ENCODE results near the gene HOXC9.

The HOXC9 gene

DNA sequence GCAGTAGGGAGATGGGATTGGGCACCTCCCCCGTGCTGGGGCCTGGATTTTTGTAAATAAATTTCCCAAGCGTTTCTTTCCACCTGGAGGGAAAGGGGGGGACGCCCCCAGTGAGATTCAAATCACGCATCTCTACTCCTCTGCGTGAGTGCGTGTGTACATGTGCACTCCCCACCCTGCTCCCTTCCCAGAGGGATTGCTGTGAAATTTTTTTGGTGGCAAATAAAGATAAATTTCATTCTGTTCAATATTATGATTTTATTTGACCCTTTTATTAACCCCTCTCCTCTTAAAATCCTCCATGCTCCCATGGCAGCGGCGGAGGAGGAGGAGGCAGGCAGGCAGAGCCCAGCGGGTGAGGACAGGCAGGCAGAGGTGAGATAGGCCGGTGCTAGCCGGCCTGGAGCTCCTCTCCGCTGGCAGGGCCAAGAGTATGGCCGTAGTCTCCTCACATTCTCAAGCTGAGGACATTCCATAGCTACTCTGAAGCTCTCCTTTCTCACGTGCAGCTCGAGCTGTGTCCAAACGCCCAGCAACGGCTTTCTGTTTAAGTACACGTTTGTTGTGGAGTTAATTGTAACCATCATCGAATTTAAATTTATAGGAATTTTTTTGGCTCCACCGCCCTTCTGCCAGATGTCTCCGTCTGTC lies 23.7 kb upstream of the HOXC9 start:
- DNase-seq (ENCODE audit: low read depth in 2 of 2): no peak

DNA sequence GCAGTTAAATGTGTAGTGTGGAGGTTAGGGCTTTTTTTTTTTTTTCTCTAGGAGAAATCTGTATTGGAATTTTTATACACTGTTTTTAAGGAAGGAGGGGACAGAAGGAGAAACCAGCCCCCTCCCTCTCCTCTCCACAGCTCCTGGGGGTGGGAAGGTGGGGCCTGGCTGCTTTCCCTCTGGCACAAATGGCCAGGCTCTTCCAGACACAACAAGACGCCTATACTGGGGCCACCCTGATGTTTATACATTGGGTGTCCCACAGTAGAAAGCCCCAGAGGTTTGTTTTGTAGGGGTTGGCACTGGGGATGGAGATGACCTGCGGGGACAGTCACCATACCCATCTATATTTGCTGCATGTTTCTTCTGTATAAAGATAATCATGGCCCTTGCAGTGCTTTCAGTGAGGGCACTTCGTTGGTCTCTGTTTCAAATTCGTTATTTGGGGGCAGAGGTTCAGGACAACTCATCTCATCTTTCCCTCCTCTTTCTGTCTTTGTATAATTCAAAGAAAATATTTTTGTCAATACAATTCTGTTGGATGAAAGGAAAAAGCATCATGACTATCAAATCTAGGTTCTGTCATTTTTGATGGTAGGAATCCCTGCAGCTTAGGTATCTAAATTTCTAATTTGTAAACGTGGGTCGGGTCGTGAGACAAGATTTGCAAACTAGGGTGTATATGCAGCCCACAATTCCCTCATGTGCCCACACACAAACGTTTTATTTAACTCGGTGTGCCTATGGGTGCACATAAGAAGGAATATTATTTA lies 23.0 kb upstream of the HOXC9 start:
- no peak for DNase-seq (ENCODE audit: low read depth in 2 of 2)

DNA sequence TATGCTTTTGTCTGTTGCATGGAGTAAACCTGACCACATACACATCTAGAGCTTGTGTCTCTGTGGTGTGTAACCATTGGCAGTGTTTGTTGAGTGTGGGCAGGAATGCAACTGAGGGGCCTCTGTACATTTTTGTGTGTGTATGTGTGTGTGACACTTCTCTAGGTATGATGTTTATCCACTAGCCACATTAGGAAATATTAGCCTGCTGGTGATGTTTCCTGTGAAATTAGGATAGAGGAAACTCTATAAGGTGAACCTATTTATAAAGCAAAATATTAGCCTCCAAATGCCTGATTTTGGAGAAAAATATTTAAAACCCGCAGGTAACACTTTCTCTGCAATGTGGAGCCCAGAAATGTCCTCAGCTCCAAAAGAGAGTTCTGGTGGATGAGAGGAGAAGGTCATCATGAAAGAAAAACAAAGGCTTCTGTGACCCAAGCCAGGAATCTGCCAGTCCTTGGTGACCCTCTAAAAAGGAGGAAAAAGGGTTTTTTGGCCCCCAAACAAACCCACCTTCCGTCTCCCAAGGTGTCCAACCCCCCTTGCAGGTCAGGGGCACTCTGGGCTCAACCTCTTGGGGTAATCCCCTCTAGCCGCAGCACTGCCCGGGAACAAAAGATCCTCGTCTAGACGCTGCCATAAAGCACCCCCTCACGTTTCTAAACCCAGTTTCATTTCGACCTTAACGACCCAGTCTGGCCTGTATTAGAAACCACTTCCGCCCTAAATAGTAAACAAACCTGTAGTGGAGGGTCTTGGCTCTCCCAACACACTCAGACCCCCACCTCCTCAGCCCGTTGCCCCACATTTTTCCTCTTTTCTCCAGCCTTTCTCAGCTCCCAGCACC lies 22.1 kb upstream of the HOXC9 start:
- no peak for DNase-seq (ENCODE audit: low read depth in 2 of 2)

DNA sequence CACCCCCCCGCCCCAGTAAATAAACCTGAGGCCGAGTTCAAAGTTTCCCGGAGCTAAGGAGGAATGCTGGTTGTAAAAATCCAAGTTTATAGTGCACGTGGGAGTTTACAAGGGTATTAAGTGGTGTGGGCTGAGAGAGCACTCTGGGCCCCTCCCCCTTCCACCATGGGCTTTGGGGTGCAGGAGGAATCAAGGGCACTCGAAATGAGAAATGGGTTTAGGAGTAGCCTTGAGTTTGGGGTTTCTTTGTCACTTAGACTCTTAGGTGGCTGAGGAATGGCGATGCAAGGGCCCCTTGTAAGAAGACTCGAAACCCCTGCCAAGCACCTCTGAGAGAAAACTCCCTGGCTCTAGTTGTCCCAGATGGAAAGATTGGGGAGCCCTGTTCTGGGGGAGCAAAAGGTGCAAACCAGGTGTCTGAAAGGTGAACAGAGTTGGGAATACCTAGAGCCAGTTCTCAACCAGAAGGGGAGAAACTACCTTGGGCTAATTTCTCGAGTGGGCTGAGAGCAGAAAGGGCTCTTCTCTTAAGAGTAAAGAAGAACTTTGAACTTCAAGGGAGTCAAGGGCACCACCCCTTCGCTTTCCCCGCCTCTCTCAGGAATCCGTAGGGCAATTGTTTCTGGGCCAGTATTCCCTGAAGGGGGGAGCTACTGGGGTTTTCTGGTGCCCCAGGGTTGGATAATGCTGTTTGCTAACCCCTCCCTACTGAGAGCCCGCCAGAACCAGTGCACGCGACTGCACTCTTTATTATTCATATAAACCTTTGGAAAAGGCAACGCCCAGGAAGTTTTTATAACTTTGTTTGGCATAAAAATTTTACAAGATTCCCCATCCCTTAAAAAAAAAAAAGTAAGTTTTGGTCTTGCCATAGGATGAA lies 21.2 kb upstream of the HOXC9 start:
- no peak for DNase-seq (ENCODE audit: low read depth in 2 of 2)

DNA sequence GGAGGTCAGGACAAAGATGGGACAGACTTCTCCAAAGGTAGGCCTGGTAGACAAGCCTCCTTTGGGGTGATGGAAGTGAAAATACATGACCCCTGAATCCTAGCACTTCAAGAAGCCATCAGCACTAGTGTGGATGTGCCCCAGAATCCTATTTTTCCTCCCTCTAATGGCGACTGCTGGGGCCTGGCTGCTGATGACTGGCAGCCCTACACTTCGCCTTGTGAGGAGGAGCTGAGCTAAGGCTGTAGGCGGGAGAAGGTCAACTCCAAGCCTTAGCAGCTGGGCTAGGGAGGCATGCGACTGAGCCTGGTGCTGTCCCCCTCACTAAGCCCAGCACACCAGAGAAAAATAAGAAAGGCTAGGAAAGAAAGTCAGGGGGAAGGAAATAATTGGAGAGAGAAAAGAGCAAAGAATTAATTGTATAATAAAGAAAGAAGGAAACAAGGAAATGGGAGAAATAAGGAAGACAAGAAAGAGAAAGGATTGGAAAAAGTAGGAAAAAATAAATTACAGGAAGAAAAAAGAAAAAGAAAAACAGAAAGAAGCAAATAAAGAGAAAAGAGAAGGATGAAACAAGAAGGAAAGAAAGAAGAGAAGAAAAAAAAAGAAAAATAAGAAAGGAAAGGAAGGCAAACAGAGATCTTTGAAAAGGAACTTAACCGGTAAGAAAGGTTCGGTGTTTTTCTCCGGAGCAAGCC lies 19.7 kb upstream of the HOXC9 start:
- no peak for DNase-seq (ENCODE audit: low read depth in 2 of 2)

DNA sequence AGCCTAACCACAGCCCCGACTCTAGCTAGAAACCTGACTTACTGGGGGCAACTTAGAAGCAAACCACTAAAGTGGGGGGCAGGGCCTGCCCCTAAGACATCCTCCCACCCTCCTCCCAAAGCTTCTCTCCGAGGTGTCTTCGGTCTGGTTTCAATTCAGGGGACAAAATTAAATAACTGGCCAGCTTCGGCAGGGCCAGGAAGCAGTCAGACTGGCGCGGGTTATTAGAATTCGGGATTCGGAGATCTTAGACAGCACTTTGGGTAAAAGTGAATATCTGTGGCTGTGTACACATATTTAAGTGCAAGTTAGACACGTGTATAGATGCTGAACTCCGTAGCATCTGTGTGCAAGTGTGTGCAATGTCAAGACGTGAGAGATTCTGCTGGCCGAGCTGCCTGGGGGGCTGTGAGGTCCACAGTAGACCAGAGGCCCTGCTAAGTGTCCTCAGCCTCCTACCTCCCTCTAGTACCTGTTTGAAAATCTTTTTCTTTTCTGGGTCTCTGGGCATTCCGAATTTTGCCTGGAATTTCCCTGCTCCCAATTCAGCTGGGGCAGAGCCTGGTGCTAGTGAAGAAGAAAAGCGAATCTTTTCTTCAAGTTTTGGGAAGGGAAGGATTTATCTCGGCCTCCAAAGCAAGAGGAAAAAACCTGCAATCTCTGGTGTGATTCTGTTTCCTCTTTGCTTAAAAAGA lies 19.0 kb upstream of the HOXC9 start:
- no peak for DNase-seq (ENCODE audit: low read depth in 2 of 2)

DNA sequence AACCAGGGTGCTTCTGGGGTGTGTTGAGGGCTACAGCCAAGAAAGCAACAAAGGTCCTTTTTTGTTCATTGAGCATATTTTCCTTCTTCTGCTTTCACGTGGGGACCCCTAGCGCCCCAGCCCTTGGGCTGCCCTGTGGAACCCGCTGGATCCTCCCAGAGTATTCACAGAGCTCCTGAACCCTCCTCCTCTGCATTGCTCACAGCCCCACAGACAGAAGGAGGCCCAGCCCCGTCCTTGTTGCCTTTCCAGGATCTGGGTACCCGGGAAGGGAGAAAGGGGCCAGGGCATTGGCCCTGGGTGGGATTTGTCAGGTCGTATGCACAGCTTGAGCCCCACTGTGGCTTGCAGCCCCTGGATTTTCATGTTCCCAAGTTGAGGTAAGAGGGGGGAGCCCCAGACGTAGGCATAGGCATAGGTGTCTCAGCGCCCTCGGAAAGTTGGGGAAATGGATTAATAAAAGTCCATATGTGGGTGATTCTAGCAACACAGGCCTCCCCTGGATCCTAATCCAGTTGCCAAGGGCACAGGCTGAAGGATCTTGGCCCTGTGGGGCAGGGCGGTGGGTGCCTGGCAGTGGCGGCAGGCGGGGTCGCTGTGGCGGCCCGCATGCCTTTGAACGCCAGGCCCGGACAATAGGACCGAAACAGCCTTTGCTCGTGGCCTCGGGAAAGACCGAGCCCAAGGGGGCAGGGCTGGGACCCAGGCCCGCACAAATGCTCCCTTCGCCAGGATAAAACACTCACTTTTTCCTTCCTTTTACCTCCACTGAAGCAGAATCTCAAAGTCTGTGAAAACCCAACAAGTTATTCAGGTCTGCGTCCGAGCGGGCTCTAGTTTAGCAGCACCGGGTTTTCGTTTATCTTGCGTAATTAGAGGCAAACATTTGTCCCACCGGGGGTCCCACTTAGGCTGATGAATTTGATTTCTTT lies 18.1 kb upstream of the HOXC9 start:
- DNase-seq (ENCODE audit: low read depth in 2 of 2): no peak

DNA sequence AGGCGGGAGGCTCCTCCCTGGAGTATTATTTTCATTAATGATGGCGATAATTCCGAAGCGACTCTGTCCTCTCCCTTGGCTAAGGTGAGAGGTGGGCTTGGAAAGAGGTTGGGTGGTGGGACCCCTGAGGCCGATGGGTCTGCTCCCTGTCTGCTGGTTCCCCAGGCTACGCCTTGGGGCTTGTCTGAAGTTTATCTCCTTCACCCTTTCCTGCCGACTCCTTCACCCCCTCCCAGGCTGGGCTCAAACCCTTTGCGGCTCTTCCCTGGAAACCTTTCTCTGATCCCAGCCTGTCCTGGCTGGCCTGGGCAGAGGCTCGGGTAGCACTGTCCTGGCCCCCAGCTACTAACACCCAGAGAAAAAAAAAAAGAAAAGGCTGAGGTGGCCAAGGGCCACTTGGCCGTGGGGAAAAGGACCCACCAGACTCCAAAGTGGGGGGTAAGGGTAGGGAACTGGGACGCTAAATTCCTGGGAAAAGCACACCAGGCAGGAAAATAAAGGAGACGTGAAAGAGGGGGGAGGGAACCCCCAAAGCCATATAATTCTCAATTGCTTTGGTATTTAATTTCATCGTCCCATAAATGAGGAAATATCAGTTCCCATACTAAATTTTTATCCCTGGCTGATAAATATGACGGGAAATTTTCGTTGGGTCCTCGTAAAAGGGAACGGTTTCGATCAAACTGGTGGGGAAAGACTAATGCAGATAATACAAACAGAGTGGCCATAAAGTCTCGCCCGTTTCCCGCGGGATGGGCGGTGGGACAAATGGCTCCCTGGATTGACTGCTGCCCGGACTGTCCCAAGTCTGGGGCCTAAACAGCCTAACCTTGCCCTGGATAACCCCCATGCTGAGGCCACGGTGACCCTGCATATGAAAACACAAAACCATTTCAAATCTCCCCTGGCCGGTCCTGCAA lies 17.1 kb upstream of the HOXC9 start:
- no peak for DNase-seq (ENCODE audit: low read depth in 2 of 2)

DNA sequence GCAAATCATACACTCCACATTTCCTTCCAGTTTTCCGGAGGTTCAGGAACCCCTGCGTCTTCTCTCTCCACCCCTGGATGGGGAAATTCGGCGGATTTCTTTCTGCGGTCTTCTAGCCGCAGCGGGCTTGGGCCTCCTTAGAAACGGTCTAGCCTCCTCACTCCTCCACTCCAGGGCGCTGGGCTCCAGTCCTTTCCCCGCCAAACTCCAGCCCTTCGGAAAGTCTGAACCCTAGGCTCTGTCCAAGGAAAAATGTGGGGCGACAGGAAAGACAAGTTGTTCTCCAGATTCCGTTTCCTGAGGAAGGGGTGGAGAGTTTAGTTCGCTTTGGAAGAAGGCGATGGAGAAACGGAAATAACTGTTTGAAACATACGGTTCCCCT lies 16.4 kb upstream of the HOXC9 start:
- DNase-seq (ENCODE audit: low read depth in 2 of 2): no peak

DNA sequence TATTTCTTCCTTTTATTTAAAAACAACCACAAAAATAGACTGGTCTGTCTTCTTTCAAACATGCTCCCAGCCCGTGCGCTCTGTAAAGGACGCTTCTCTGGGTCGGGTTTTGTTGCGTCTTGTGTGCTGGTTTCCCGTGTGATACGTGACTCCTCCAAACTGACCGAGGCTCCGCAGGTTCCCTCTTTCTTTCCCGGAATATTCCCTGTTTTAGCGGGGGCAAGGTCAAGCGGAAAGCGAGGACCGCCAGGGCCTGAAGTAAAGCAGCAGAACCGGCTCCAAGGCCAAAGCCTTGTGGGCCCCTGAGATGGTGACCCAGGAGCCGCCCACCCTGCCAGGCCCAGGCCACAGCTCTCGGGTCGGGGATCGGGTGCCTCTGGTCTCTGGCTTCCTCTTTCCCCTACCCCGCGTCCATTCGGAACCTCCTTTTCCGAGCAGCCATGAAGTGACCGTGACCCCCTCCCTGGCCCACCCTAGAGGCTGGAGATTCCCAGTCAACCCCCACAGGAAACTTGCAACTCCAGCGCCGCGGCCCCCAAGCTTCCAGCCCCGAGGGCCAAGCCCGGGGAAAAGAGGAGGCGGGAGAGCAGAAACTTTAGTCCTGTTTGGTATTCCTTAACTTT lies 15.9 kb upstream of the HOXC9 start:
- no peak for DNase-seq (ENCODE audit: low read depth in 2 of 2)

DNA sequence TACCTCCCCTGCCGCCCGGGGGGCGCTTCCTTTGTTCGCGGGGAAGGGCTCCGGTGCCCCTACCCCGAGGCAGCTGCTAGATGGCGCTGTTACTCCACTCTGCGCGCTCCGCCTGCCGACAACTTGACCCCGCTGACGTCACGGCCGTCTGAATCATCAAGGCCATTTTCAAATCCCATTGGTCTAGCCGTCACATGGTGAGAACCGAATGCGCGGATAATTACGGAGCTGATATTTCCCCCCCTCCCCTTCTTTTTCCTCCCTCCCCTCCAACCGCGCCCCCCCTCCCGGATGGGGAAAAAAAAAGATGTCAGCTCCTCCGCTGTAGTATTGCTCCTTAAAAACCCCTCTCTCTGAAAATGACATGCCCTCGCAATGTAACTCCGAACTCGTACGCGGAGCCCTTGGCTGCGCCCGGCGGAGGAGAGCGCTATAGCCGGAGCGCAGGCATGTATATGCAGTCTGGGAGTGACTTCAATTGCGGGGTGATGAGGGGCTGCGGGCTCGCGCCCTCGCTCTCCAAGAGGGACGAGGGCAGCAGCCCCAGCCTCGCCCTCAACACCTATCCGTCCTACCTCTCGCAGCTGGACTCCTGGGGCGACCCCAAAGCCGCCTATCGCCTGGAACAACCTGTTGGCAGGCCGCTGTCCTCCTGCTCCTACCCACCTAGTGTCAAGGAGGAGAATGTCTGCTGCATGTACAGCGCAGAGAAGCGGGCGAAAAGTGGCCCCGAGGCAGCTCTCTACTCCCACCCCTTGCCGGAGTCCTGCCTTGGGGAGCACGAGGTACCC lies 14.9 kb upstream of the HOXC9 start, which contains the start of gene HOXC10:
HOXC10 (plus strand) TSS at position 246 of the 791 bp plus-strand sequence; CDS start at position 360, 114 bp downstream.
- DNase-seq (ENCODE audit: low read depth in 2 of 2): peak; percentile 84 to 86

DNA sequence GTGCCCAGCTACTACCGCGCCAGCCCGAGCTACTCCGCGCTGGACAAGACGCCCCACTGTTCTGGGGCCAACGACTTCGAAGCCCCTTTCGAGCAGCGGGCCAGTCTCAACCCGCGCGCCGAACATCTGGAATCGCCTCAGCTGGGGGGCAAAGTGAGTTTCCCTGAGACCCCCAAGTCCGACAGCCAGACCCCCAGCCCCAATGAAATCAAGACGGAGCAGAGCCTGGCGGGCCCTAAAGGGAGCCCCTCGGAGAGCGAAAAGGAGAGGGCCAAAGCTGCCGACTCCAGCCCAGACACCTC lies 14.3 kb upstream of the HOXC9 start:
- DNase-seq (ENCODE audit: low read depth in 2 of 2): no peak

DNA sequence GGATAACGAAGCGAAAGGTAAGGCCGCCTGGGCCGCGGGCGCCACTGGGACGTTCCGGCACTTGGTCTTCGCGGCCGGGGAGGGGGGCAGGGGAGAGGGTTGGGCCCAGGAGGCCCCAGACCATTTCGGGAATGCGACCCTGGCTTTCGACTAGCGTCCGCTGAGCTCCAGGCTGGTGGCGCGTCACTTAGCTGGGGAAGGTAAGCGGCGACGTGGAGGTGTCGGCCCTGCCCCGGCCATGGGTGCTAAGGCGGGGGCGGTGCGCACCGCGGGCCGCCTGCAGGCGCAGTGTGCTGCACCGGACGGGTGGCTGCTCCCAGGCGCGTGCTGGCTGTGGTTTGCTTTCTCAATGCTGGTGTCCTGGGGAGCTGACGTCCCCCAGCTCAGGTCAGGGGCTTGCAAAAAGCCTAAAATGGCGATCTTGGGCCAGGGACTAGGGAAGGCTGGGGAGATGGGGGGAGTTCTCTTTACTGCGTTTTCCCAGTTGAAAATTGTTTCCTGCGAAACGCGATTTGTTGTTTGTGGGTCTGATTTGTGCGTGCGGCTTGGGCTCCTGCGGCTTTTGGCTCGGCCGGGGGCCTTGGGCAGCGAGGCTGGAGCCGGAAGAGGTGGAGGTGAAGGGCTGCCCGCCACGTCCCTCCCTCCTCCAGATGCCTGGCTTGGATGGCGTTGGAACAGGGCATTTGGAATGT lies 13.8 kb upstream of the HOXC9 start:
- DNase-seq (ENCODE audit: low read depth in 2 of 2): no peak

DNA sequence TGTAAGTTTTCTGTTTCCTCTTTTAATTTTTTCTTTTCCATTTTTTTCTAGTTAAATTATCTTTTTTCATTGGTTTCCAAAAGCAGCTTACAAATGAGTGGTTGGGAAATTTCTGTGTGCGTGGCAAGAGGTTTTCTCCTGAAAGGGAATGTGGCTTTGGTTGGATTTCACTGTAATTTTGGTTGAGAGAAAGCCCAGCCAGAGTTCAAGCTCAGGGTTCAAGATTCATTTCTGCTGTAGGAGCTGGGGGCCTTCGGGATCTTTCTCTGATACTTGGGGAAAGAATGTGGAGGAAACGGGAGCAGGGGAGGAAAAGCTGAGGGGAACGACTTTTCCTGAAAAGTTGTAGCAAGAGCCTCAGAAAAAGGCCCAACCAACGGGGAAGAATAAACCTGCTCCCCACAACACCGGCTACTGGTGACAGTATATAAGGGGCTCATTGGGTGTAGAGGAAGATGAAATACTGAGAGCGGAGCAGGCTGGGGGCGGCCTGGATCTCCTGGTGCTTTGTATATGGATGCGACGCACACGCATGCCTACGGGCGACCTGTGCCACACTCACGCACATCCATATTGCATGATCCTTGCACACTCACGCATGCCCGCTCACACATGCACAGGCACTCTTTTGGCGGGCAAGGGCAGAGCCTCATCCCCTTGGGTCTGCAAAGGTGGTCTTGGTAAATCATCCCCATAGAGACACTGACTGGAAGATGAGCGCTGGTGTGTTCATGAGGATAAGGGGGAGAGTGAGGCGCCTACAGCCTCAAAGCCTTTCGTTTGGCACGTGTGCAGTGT lies 13.1 kb upstream of the HOXC9 start:
- no peak for DNase-seq (ENCODE audit: low read depth in 2 of 2)

DNA sequence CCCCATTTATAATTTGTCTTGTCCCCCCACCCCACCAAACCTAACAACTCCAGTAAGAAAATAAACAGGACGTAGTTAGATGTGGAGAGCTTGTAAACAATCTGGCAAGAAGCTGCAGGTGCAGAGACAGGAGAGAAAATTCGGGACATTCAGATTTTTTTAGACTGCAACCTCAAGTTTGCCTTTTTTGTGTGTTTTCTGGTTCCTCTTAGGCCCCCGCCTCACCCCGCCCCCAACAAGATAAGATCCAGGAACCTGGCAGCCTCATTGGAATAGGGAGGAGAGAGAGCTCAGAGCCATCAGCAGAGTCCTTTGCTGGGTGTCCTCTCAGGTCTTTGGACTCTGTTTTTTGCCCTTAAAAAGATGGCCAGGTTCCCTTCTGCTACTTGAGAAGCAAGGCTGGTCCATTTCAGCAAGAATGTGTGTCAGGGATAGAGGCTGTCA lies 12.2 kb upstream of the HOXC9 start:
- DNase-seq (ENCODE audit: low read depth in 2 of 2): no peak

Measured in stimulated activated CD8-positive, alpha-beta memory T cell treated with anti-CD3 and anti-CD28 coated beads, Interleukin-2, amount 100 ng/mL, for 48 hours (primary cell).